Gastroesophageal sphincter (tissue), 4 donors: Measurements from ENCODE around the gene ASB2. TPM values are rescaled to one million over a fixed set of nuclear protein-coding genes. Genes with fewer than 3 reads are reported as not detected.

ENCODE experiments used
- ATAC-seq: fragments of 150-250 bp; one replicate; pipeline ENCODE4 v1.9.1; 2016; ENCODE audit warnings: mild to moderate bottlenecking, moderate library complexity
- H3K27ac ChIP-seq, 4 donors: fragments of 200-600 bp; sonication (generic) in 3 of 4; 1 replicate in 3 of 4; 2 replicates in 1 of 4; pipeline ENCODE4 v1.5.1; 2016 to 2019
- H3K27me3 ChIP-seq: fragments of 200-600 bp; sonication (generic); one replicate; pipeline ENCODE4 v1.5.1; 2019
- H3K36me3 ChIP-seq, 2 donors: fragments of 200-600 bp; sonication (generic); one replicate each; pipeline ENCODE4 v1.5.1; 2019; ENCODE audit warnings: control low read depth in 1 of 2
- H3K4me1 ChIP-seq, 3 donors: fragments of 200-600 bp; sonication (generic); 1 replicate in 2 of 3; 2 replicates in 1 of 3; pipeline ENCODE4 v1.5.1; 2016 to 2019; ENCODE audit warnings: control low read depth in 2 of 3
- H3K4me3 ChIP-seq, 2 donors: fragments of 200-600 bp; sonication (generic); one replicate each; pipeline ENCODE4 v1.5.1; 2019; ENCODE audit warnings: mild to moderate bottlenecking in 1 of 2, moderate library complexity in 1 of 2
- H3K9me3 ChIP-seq, 3 donors: fragments of 200-600 bp; sonication (generic); one replicate each; pipeline ENCODE4 v1.5.1; 2017 to 2019; ENCODE audit warnings: control low read depth in 2 of 3
- CTCF ChIP-seq, 4 experiments: fragments of 200-600 bp in 2 of 4; fragments of 450-650 bp in 2 of 4; sonication (generic) in 1 of 4; IDR thresholded peaks; one replicate each; pipeline ENCODE4 v1.5.1; 2017 to 2019; ENCODE audit warnings: antibody characterized with exemption in 4 of 4, mild to moderate bottlenecking in 2 of 4, moderate library complexity in 2 of 4
- EP300 ChIP-seq: sonication (generic); formaldehyde crosslinking; IDR thresholded peaks from one replicate; pipeline ENCODE4 v1.6.1; 2017; ENCODE audit warnings: antibody characterized with exemption, mild to moderate bottlenecking
- POLR2A ChIP-seq, 2 donors: fragments of 450-650 bp; IDR thresholded peaks; one replicate each; pipeline ENCODE4 v1.6.1; 2017; ENCODE audit warnings: antibody characterized with exemption in 2 of 2, mild to moderate bottlenecking in 2 of 2, moderate library complexity in 1 of 2
- POLR2AphosphoS5 ChIP-seq: sonication (generic); formaldehyde crosslinking; IDR thresholded peaks from one replicate; pipeline ENCODE4 v1.6.1; 2017; ENCODE audit warnings: antibody characterized with exemption
- WGBS, 2 donors: methylation state at CpG; one replicate each; pipeline ENCODE4 v1.1.5; 2018; ENCODE audit warnings: low coverage in 1 of 2; 5-methylcytosine and 5-hydroxymethylcytosine counted together
- small RNA-seq, 4 donors: library from RNA; depleted of rRNA; stranded (forward); fragments of <200 nt; gene quantifications; one replicate each; pipeline ENCODE3, GENCODE V24; 2016
- total RNA-seq, 4 donors: library from RNA; depleted of rRNA; stranded (reverse); fragments of >200 nt; gene quantifications; one replicate each; pipeline ENCODE4 v1.1.0, GENCODE V29; 2016

Gene ASB2
- total RNA-seq, 4 donors from 2014 or later: 118 to 208 (median 120) TPM

- TF ChIP-seq CTCF (IDR thresholded peaks at IDR 0.05) (no peak), POLR2A (IDR thresholded peaks at IDR 0.05) (no peak), POLR2AphosphoS5 (no peak), EP300 (no peak)
- no peaks in the 10 kb centered on the region for H3K36me3 ChIP-seq
- no peak for ATAC-seq
- peaks cover 5% of the 10 kb centered on the region for H3K27me3 ChIP-seq
- H3K4me3 ChIP-seq: no peak overlapping the region
- H3K4me1 ChIP-seq: peaks cover 0 to 9% (median under 1%) of the 10 kb centered on the region in 3 donors
- 80 to 90% methylated on average over 1 of the region's 1 CpG for WGBS, 2 donors
- peaks cover 0 to 7% (median 0%) of the 10 kb centered on the region in 3 donors for H3K9me3 ChIP-seq
- no peak overlapping the region for H3K27ac ChIP-seq
These were observed 91.4 kb downstream of the ASB2 start for GRCh38 chr14:93884950-93885349.

Small RNA genes within 50 kb of the gene (small RNA-seq; reads per million reads assigned to genes)
- 0 to 0.74 (median 0.14) reads per million in 4 donors for gene MIR4506

Other genes starting within 250 kb of the ASB2 start
- 10 to 100 TPM; 14.0 to 28.8 (median 16.4) TPM for gene PRIMA1, start 188.1 kb downstream of the ASB2 start, total RNA-seq
- not detected for gene FAM181A, start 49.2 kb downstream of the ASB2 start, total RNA-seq
- not detected for gene CCDC197, start 20.7 kb upstream of the ASB2 start, total RNA-seq
- under 1 TPM; 0.16 to 0.84 (median 0.65) TPM for gene OTUB2, start 49.8 kb upstream of the ASB2 start, total RNA-seq
- gene DDX24, start 104.6 kb upstream of the ASB2 start, total RNA-seq: 100 to 1,000 TPM; 182 to 252 (median 201) TPM
- gene IFI27L1, start 104.7 kb upstream of the ASB2 start, total RNA-seq: 1 to 10 TPM; 3.4 to 9.3 (median 7.4) TPM
- 100 to 1,000 TPM in 3 of 4 donors, 10 to 100 TPM in 1; 61.2 to 247 (median 175) TPM for gene IFI27, start 134.2 kb upstream of the ASB2 start, total RNA-seq
- 10 to 100 TPM; 25.7 to 67.2 (median 52.2) TPM for gene IFI27L2, start 153.0 kb upstream of the ASB2 start, total RNA-seq
- 1 to 10 TPM in 2 of 4 donors, under 1 TPM in 2; 0.12 to 6.5 (median 1.4) TPM for gene PPP4R4, start 197.8 kb upstream of the ASB2 start, total RNA-seq